A549 (cell line): Measurements from ENCODE around the gene PXYLP1. TPM values are rescaled to one million over a fixed set of nuclear protein-coding genes. Genes with fewer than 3 reads are reported as not detected.
A peak's percentile ranks its signal among the peaks of the same experiment; 100 is the strongest.

Experiments used
- ATAC-seq, 2 experiments: fragments of 200-7000 bp in 1 of 2; fragments of >200 bp in 1 of 2; cut with Nextera tagmentation in 1 of 2; cut with Tn5 transposase in 1 of 2; 3 replicates each; pipeline versions ENCODE4 v1.8.0 to v1.9.1; 2018 to 2020; ENCODE audit warnings: mild to moderate bottlenecking in 1 of 2, moderate library complexity in 1 of 2
- CTCF ChIA-PET: fragments of 300-600 bp; sonication (Branson Sonifier 250); formaldehyde crosslinking; extraction: SDS; loops from one replicate; lab custom pipeline; 2021; ENCODE audit warnings: antibody characterized with exemption, inconsistent platforms; lab: Yijun Ruan, JAX
- POLR2A ChIA-PET: fragments of 350-600 bp; formaldehyde crosslinking; extraction: SDS; loops from one replicate; lab custom pipeline; 2021; ENCODE audit warnings: antibody characterized with exemption, inconsistent platforms; lab: Yijun Ruan, JAX
- DNase-seq, 2 experiments: peaks; one replicate each; pipeline versions ENCODE4 v3.0.0 to v3.0.0-alpha.2; 2011 to 2016; ENCODE audit warnings: low read depth in 1 of 2, low spot score in 1 of 2
- FAIRE-seq: peaks from 2 replicates; lab custom pipeline; 2011; peaks lifted over from hg19 to GRCh38; lab: Jason Lieb, UNC
- H3K27ac ChIP-seq, 2 experiments: fragments of >200 bp; sonication (Bioruptor Twin); formaldehyde crosslinking; 3 replicates each; pipeline ENCODE4 v1.5.1; 2016 to 2017
- H3K4me1 ChIP-seq: fragments of >200 bp; sonication (Bioruptor Twin); formaldehyde crosslinking; 3 replicates; pipeline ENCODE4 v1.6.1; 2016
- H3K4me2 ChIP-seq: fragments of >200 bp; sonication (Bioruptor Twin); formaldehyde crosslinking; 3 replicates; pipeline ENCODE4 v1.6.1; 2016
- H3K4me3 ChIP-seq: fragments of >200 bp; sonication (Bioruptor Twin); formaldehyde crosslinking; 3 replicates; pipeline ENCODE4 v1.5.1; 2016
- H3K9me3 ChIP-seq: fragments of >200 bp; sonication (Bioruptor Twin); formaldehyde crosslinking; 3 replicates; pipeline ENCODE4 v1.6.1; 2016
- ATOH8 ChIP-seq: fragments of 250-450 bp; sonication (Bioruptor Pico); IDR thresholded peaks from 2 replicates; pipeline ENCODE4 v1.5.0; 2020; ENCODE audit warnings: low read depth, mild to moderate bottlenecking, moderate library complexity
- BHLHE40 ChIP-seq: IDR thresholded peaks from 2 replicates; pipeline ENCODE4 v1.6.1; 2012; ENCODE audit warnings: low read depth, low read length, inconsistent platforms
- CBX8 ChIP-seq: fragments of 200-600 bp; sonication (generic); IDR thresholded peaks from 2 replicates; pipeline ENCODE4 v1.6.1; 2016
- CHD2 ChIP-seq: fragments of 150-350 bp; IDR thresholded peaks from 2 replicates; pipeline ENCODE4 v1.6.1; 2014; ENCODE audit warnings: low read length; ENCODE audit not compliant: partially characterized antibody
- CHD4 ChIP-seq: fragments of 200-600 bp; sonication (generic); IDR thresholded peaks from 2 replicates; pipeline ENCODE4 v1.6.1; 2016; ENCODE audit warnings: antibody characterized with exemption, mild to moderate bottlenecking, borderline replicate concordance
- CTCF ChIP-seq: fragments of >200 bp; sonication (Bioruptor Twin); formaldehyde crosslinking; IDR thresholded peaks from 3 replicates; pipeline ENCODE4 v1.5.1; 2016
- EHF ChIP-seq: fragments of 250-450 bp; sonication (Bioruptor Pico); IDR thresholded peaks from 2 replicates; pipeline ENCODE4 v1.5.0; 2020; ENCODE audit warnings: mild to moderate bottlenecking
- GATA3 ChIP-seq: IDR thresholded peaks from 2 replicates; pipeline ENCODE4 v1.6.1; 2012; ENCODE audit warnings: borderline replicate concordance
- HOXA7 ChIP-seq: fragments of 250-450 bp; sonication (Bioruptor Pico); IDR thresholded peaks from 2 replicates; pipeline ENCODE4 v1.5.0; 2020; ENCODE audit warnings: mild to moderate bottlenecking, moderate library complexity
- HOXB5 ChIP-seq: fragments of 250-450 bp; sonication (Bioruptor Pico); IDR thresholded peaks from 2 replicates; pipeline ENCODE4 v1.5.0; 2020; ENCODE audit warnings: mild to moderate bottlenecking, moderate library complexity
- JUN ChIP-seq, 2 experiments: fragments of >200 bp; sonication (Bioruptor Twin); formaldehyde crosslinking; IDR thresholded peaks; 2 replicates in 1 of 2; 3 replicates in 1 of 2; pipeline ENCODE4 v1.6.1; 2016 to 2017
- KDM5A ChIP-seq: fragments of 200-600 bp; sonication (generic); IDR thresholded peaks from 2 replicates; pipeline ENCODE4 v1.6.1; 2016; ENCODE audit warnings: antibody characterized with exemption, mild to moderate bottlenecking
- MYC ChIP-seq: IDR thresholded peaks from 2 replicates; pipeline ENCODE4 v1.6.1; 2012; ENCODE audit warnings: mild to moderate bottlenecking, inconsistent platforms, low read length, improper control_type of control experiment, borderline replicate concordance
- NFE2L2 ChIP-seq: fragments of 150-350 bp; conservative IDR thresholded peaks from 2 replicates; pipeline ENCODE4 v1.6.1; 2014; ENCODE audit warnings: low read length
- NPAS2 ChIP-seq: fragments of 250-450 bp; sonication (Bioruptor Pico); IDR thresholded peaks from 2 replicates; pipeline ENCODE4 v1.8.0; 2022; ENCODE audit warnings: mild to moderate bottlenecking, moderate library complexity, borderline replicate concordance
- PBX3 ChIP-seq: IDR thresholded peaks from 2 replicates; pipeline ENCODE4 v1.6.1; 2012
- POLR2AphosphoS2 ChIP-seq: conservative IDR thresholded peaks from 2 replicates; pipeline ENCODE4 v1.6.1; 2012; ENCODE audit warnings: low read length, improper control_type of control experiment, inconsistent platforms
- RAD21 ChIP-seq, 2 experiments: fragments of >200 bp in 1 of 2; sonication (Bioruptor Twin) in 1 of 2; formaldehyde crosslinking in 1 of 2; IDR thresholded peaks in 1 of 2; conservative IDR thresholded peaks in 1 of 2; 2 replicates in 1 of 2; 3 replicates in 1 of 2; pipeline ENCODE4 v1.6.1; 2012 to 2018; ENCODE audit warnings: inconsistent platforms in 1 of 2
- REST ChIP-seq: fragments of 200-600 bp; sonication (generic); IDR thresholded peaks from 2 replicates; pipeline ENCODE4 v1.6.1; 2016; ENCODE audit warnings: antibody characterized with exemption, mild to moderate bottlenecking, moderate library complexity
- TFCP2L1 ChIP-seq: fragments of 250-450 bp; sonication (Bioruptor Pico); IDR thresholded peaks from 2 replicates; pipeline ENCODE4 v1.5.0; 2021; ENCODE audit warnings: mild to moderate bottlenecking
- TP53 ChIP-seq: fragments of 250-450 bp; sonication (Bioruptor Pico); IDR thresholded peaks from 2 replicates; pipeline ENCODE4 v1.5.0; 2021; ENCODE audit warnings: mild to moderate bottlenecking, moderate library complexity
- WGBS: methylation state at CpG from one replicate; pipeline ENCODE4 v1.1.6; 2017; ENCODE audit errors: missing lambda C conversion rate; 5-methylcytosine and 5-hydroxymethylcytosine counted together
- polyA plus RNA-seq, 4 experiments: library from polyadenylated mRNA; depleted of rRNA in 3 of 4; stranded (reverse); fragments of >200 nt; fragmentation: RNase III in 1 of 4; extraction: RNeasy Plus Mini Kit Qiagen cat#74134 plus additional on column Dnase treatment in 1 of 4; gene quantifications; 2 replicates in 3 of 4; 3 replicates in 1 of 4; pipeline ENCODE4 v1.2.3, GENCODE V29; 2011 to 2017

PXYLP1 gene
- polyA plus RNA-seq, 2 of the 4 experiments (the other 2 are of a cell fraction): 8.0 to 11.7 TPM

GRCh38 chr3:141230293-141230692, 1.3 kb upstream of the PXYLP1 start:
- no peak for ATAC-seq
- no peak overlapping the region for H3K4me3 ChIP-seq
- no peak for TF ChIP-seq NFE2L2
- no peak for TF ChIP-seq CTCF
- no peak for TF ChIP-seq KDM5A
- no peak for TF ChIP-seq TFCP2L1 (CRISPR knock-in tag)
- TF ChIP-seq ATOH8: no peak
- no peak for TF ChIP-seq REST
- no peak for TF ChIP-seq GATA3
- TF ChIP-seq TP53 (CRISPR knock-in tag): no peak
- no peak for TF ChIP-seq EHF (CRISPR knock-in tag)
- TF ChIP-seq POLR2AphosphoS2: no peak
- no peak for TF ChIP-seq CBX8
- no peak overlapping the region for H3K27ac ChIP-seq
- no peak for FAIRE-seq
- H3K4me1 ChIP-seq: peaks cover 21% of the 10 kb centered on the region; the same call in 2 of the 3 replicates
- DNase-seq: no peak
- H3K9me3 ChIP-seq: 0 out of 3 replicates have a peak, but pooled peaks cover 4% of the 10 kb centered on the region
- no peak overlapping the region for H3K4me2 ChIP-seq
- 92% methylated on average over 11 of the region's 11 CpGs for WGBS
- CTCF ChIA-PET: interaction anchor here (0.9 to 2.9 kb wide), 4 partner anchors 11 to 645 kb away, joined by 3 to 25 read pairs (median 5); no protein-coding TSS in a partner anchor
- POLR2A ChIA-PET: no interaction called here

GRCh38 chr3:141231952-141232823, 563 bp downstream of the PXYLP1 start:
- H3K4me1 ChIP-seq: peaks cover 21% of the 10 kb centered on the region; the same call in 2 of the 3 replicates
- peak overlapping the region; percentile 89 to 90 for H3K27ac ChIP-seq
- 19% methylated on average over 32 of the region's 71 CpGs for WGBS
- ATAC-seq (peak; percentile 60), FAIRE-seq (no peak), DNase-seq (peak in 1 of 2 experiments; percentile 31)
- no peaks in the 10 kb centered on the region for H3K9me3 ChIP-seq
- CTCF ChIA-PET: interaction anchor here (0.6 to 3.1 kb wide), 44 partner anchors 9 to 495 kb away, joined by 3 to 27 read pairs (median 4); no protein-coding TSS in a partner anchor
- TF ChIP-seq PBX3 (no peak), CHD4 (no peak), CHD2 (no peak), RAD21 (conservative IDR thresholded peaks at IDR 0.05 in 1 of 2, IDR thresholded peaks at IDR 0.05 in 1 of 2) (no peak), NPAS2 (no peak), ATOH8 (no peak), EHF (CRISPR knock-in tag) (no peak), JUN (IDR thresholded peaks at IDR 0.05) (no peak), HOXA7 (CRISPR knock-in tag) (no peak), MYC (no peak), HOXB5 (CRISPR knock-in tag) (no peak), BHLHE40 (no peak), KDM5A (no peak)
- H3K4me2 ChIP-seq: peak overlapping the region; percentile 96
- H3K4me3 ChIP-seq: peak overlapping the region; percentile 90
- POLR2A ChIA-PET: interaction anchor here (0.5 to 1.9 kb wide), 14 partner anchors 9 to 346 kb away, joined by 3 to 5 read pairs (median 3); no protein-coding TSS in a partner anchor
